SU-DHL-6 (cell line): ENCODE measurements around the gene POM121C.
"Not testable (repeated sequence)": the region's sequence is repeated elsewhere in the genome, so short reads cannot be mapped to it uniquely, and the experiment has no call there.

Source experiments
- H2AFZ ChIP-seq: fragments of 200-600 bp; sonication (generic); 2 replicates; pipeline ENCODE4 v1.6.1; 2014; ENCODE audit warnings: low read depth, mild to moderate bottlenecking, moderate library complexity, mixed read lengths, antibody characterized with exemption, low read length; ENCODE audit not compliant: severe bottlenecking
- H3F3A ChIP-seq: fragments of 200-600 bp; shearing (Covaris generic); 2 replicates; pipeline ENCODE4 v1.6.0; 2016; ENCODE audit warnings: antibody characterized with exemption, mild to moderate bottlenecking; ENCODE audit not compliant: insufficient read depth
- H3K27ac ChIP-seq: fragments of 200-600 bp; sonication (generic); 2 replicates; pipeline ENCODE4 v1.5.1; 2016; ENCODE audit warnings: low read depth, mild to moderate bottlenecking, low read length, moderate library complexity, mixed read lengths
- H3K27me3 ChIP-seq: fragments of 200-600 bp; sonication (generic), shearing (Covaris generic); 2 replicates; pipeline ENCODE4 v1.6.0; 2014; ENCODE audit warnings: mild to moderate bottlenecking, low read length
- H3K36me3 ChIP-seq: fragments of 200-600 bp; sonication (generic); 2 replicates; pipeline ENCODE4 v1.6.1; 2014; ENCODE audit warnings: mild to moderate bottlenecking, low read length, mixed read lengths
- H3K4me2 ChIP-seq: fragments of 300-600, 200-600 bp; shearing (Covaris generic), sonication (generic); 2 replicates; pipeline ENCODE4 v1.6.0; 2014; ENCODE audit warnings: low read length, low read depth, mild to moderate bottlenecking; ENCODE audit not compliant: poor library complexity, severe bottlenecking
- H3K4me3 ChIP-seq: fragments of 200-600 bp; sonication (generic); 2 replicates; pipeline ENCODE4 v1.5.1; 2014; ENCODE audit warnings: antibody characterized with exemption, low read length, mild to moderate bottlenecking, mixed read lengths; ENCODE audit not compliant: insufficient read depth, poor library complexity, severe bottlenecking
- H3K79me2 ChIP-seq: fragments of 200-600 bp; sonication (generic); 2 replicates; pipeline ENCODE4 v1.6.1; 2014; ENCODE audit warnings: mild to moderate bottlenecking, low read length, moderate library complexity; ENCODE audit not compliant: insufficient read depth
- H3K9ac ChIP-seq: fragments of 200-600 bp; sonication (generic); 2 replicates; pipeline ENCODE4 v1.7.0; 2014; ENCODE audit warnings: mild to moderate bottlenecking, low read length
- H3K9me2 ChIP-seq: fragments of 200-600 bp; sonication (generic); replicated peaks from 2 replicates; pipeline ENCODE4 v1.6.1; 2014; ENCODE audit warnings: low read length; ENCODE audit not compliant: insufficient read depth
- H3K9me3 ChIP-seq: fragments of 200-600 bp; sonication (generic); 2 replicates; pipeline ENCODE4 v1.6.1; 2014; ENCODE audit warnings: low read length, mixed read lengths; ENCODE audit not compliant: insufficient read depth
- H4K20me1 ChIP-seq: fragments of 200-600 bp; sonication (generic); 2 replicates; pipeline ENCODE4 v1.6.1; 2014; ENCODE audit warnings: low read depth, mild to moderate bottlenecking, antibody characterized with exemption, low read length, moderate library complexity, mixed read lengths

POM121C gene

GRCh38 chr7:75416787-75417186, 69.3 kb downstream of the POM121C start:
- not testable (repeated sequence) for H3K4me3 ChIP-seq, H3K9me3 ChIP-seq, H4K20me1 ChIP-seq, H3K9me2 ChIP-seq, H3F3A ChIP-seq, H3K4me2 ChIP-seq, H3K36me3 ChIP-seq, H3K27ac ChIP-seq, H3K79me2 ChIP-seq, H2AFZ ChIP-seq, H3K27me3 ChIP-seq, H3K9ac ChIP-seq

- H3K9ac ChIP-seq, H3K4me2 ChIP-seq, H3F3A ChIP-seq, H3K36me3 ChIP-seq, H3K27ac ChIP-seq, H3K27me3 ChIP-seq, H2AFZ ChIP-seq, H3K4me3 ChIP-seq, H3K79me2 ChIP-seq, H3K9me3 ChIP-seq, H3K9me2 ChIP-seq, H4K20me1 ChIP-seq: not testable (repeated sequence)
Observed at GRCh38 chr7:75415829-75416373, 70.2 kb downstream of the POM121C start.

DNA sequence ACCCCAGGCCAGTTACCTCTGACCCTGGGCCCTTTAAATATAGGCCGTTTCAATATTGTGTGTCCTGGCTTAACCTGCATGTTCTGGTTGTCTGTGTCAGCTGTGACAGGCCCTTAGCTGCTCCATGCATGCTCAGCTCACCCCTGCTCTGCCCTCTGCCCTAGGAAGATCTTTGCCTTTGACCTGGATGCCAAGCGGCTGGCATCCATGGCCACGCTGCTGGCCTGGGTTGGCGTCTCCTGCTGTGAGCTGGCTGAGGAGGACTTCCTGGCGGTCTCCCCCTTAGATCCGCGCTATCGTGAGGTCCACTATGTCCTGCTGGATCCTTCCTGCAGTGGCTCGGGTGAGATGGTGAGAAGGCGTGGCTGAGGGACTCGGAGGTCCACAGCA, 70.7 kb downstream of the POM121C start:
- H3K4me2 ChIP-seq: not testable (repeated sequence)

GRCh38 chr7:75414708-75415427, 71.2 kb downstream of the POM121C start:
- not testable (repeated sequence) for H2AFZ ChIP-seq, H3K9me3 ChIP-seq, H3K4me3 ChIP-seq, H3K27me3 ChIP-seq, H3K9ac ChIP-seq, H3K36me3 ChIP-seq, H3F3A ChIP-seq, H3K4me2 ChIP-seq, H3K9me2 ChIP-seq, H3K27ac ChIP-seq, H4K20me1 ChIP-seq, H3K79me2 ChIP-seq

More for the DNA sequence above, 70.7 kb downstream of the POM121C start:
- not testable (repeated sequence) for H3K9me2 ChIP-seq, H3K36me3 ChIP-seq, H3K4me3 ChIP-seq, H3K9me3 ChIP-seq, H4K20me1 ChIP-seq, H3F3A ChIP-seq, H2AFZ ChIP-seq, H3K9ac ChIP-seq, H3K27ac ChIP-seq, H3K79me2 ChIP-seq, H3K27me3 ChIP-seq

- not testable (repeated sequence) for H3K9me2 ChIP-seq, H3K4me3 ChIP-seq, H3K4me2 ChIP-seq, H3K27me3 ChIP-seq, H3K9me3 ChIP-seq, H3K27ac ChIP-seq, H3K9ac ChIP-seq, H3K79me2 ChIP-seq, H4K20me1 ChIP-seq, H3K36me3 ChIP-seq, H3F3A ChIP-seq, H2AFZ ChIP-seq
Observed at GRCh38 chr7:75414204-75414603, 71.9 kb downstream of the POM121C start.

DNA sequence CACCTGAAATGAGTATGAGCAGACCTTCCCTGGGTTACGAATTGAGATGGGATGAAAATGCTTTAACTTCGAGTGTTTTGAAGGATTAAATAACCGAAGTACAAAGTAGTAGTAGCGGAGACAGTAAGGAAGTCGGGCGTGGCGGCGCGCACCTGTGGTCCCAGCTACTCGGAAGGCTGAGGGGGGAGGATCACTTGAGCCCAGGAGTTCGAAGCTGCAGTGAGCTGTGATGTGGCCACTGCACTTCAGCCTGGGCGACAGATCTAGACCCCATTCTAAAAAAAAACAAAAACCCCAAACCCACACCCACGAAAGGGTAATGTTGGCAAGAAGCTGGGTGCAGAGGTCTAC, 75.3 kb downstream of the POM121C start:
- H3K9me3 ChIP-seq, H3F3A ChIP-seq, H2AFZ ChIP-seq: not testable (repeated sequence)

GRCh38 chr7:75409880-75410822, 75.9 kb downstream of the POM121C start:
- H3K4me3 ChIP-seq, H3K9me3 ChIP-seq, H3F3A ChIP-seq, H3K79me2 ChIP-seq, H3K27me3 ChIP-seq, H2AFZ ChIP-seq, H3K36me3 ChIP-seq, H3K27ac ChIP-seq, H3K9me2 ChIP-seq, H3K4me2 ChIP-seq, H4K20me1 ChIP-seq, H3K9ac ChIP-seq: not testable (repeated sequence)

More for the DNA sequence above, 75.3 kb downstream of the POM121C start:
- H3K27ac ChIP-seq, H3K36me3 ChIP-seq, H3K9me2 ChIP-seq, H4K20me1 ChIP-seq, H3K9ac ChIP-seq, H3K79me2 ChIP-seq, H3K4me2 ChIP-seq, H3K4me3 ChIP-seq, H3K27me3 ChIP-seq: not testable (repeated sequence)

DNA sequence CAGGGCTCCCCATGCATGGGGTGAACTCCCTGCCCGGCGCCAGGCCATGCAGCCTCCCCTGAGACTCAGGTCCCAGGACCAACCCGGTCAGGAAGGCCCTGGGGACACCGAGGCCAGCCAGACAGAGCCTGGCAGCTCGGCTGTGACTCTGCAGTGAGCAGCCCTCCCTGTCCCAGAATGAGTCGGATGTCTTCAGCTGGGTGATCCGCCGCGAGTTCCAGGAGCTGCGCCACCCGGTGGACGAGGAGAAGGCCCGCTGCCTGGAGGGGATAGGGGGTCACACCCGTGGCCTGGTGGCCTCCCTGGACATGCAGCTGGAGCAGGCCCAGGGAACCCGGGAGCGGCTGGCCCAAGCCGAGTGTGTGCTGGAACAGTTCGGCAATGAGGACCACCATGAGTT, 81.4 kb downstream of the POM121C start:
- not testable (repeated sequence) for H3K4me2 ChIP-seq, H3K9ac ChIP-seq, H3K9me3 ChIP-seq, H3K36me3 ChIP-seq, H3K9me2 ChIP-seq, H2AFZ ChIP-seq, H3F3A ChIP-seq, H4K20me1 ChIP-seq, H3K27ac ChIP-seq, H3K4me3 ChIP-seq, H3K79me2 ChIP-seq, H3K27me3 ChIP-seq
